HL-60 (cell line): ENCODE results near the gene ATAD2B.

ENCODE experiments used
- DNase-seq, 2 experiments: peaks; one replicate each; pipeline ENCODE4 v3.0.0-alpha.2; 2010 to 2020; ENCODE audit warnings: low read depth in 1 of 2, low spot score in 1 of 2
- H3K27ac ChIP-seq: fragments of 250-450 bp; sonication (Bioruptor Pico); replicated peaks from 2 replicates; pipeline ENCODE4 v1.5.1; 2020; ENCODE audit warnings: mild to moderate bottlenecking, moderate library complexity
- H3K27me3 ChIP-seq: fragments of 250-450 bp; sonication (Bioruptor Pico); 2 replicates; pipeline ENCODE4 v1.5.1; 2021; ENCODE audit warnings: mild to moderate bottlenecking, moderate library complexity; ENCODE audit not compliant: insufficient read depth, poor library complexity, severe bottlenecking
- H3K4me3 ChIP-seq: replicated peaks from 2 replicates; pipeline ENCODE4 v1.5.1; 2011; ENCODE audit warnings: mild to moderate bottlenecking, control low read depth, low read length; ENCODE audit not compliant: insufficient read depth
- GABPA ChIP-seq: IDR thresholded peaks from 2 replicates; pipeline ENCODE4 v1.6.1; 2012; ENCODE audit warnings: low read depth
- POLR2AphosphoS5 ChIP-seq: IDR thresholded peaks from 2 replicates; pipeline ENCODE4 v1.6.1; 2012; ENCODE audit warnings: low read depth
- SPI1 ChIP-seq: IDR thresholded peaks from 2 replicates; pipeline ENCODE4 v1.6.1; 2012; ENCODE audit warnings: low read depth, mild to moderate bottlenecking, borderline replicate concordance
- TF ChIP-seq, protein P1 (sequence below): IDR thresholded peaks from one replicate; pipeline ENCODE4 v1.5.1; 2011; ENCODE audit warnings: low read length, control low read depth, inconsistent platforms; ENCODE audit not compliant: insufficient read depth
- TF ChIP-seq, protein P2 (sequence below): IDR thresholded peaks from 2 replicates; pipeline ENCODE4 v1.6.1; 2012; ENCODE audit warnings: low read depth; ENCODE audit not compliant: insufficient replicate concordance

The ATAD2B gene

DNA sequence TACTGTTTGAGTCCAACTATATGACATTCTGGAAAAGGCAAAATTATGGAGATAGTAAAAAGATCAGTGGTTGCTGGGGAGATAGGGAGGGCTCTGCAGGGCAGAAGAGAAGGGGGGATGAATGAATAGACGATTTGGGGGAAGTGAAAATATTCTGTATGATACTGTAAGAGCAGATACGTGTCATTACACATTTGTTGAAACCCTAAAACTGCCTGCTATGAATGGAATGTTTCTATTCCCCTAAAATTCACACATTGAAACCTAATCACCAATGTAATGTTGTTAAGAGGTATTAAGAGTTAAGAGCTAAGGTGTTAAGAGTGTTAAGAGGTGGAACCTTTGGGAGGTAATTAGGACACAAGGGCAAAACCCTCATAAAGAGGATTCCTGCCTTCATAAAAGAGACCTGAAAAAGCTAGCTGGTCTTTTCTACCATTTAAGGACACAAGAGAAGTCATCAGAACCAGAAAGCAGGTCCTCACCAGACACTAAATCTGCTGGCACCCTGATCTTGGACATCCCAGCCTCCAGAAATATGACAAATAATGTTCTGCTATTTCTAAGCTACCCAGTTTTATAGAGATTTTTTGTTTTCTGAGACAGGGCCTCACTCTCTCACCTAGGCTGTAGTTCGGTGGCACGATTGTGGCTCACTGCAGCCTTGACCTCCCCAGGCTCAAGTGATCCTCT lies 76.2 kb downstream of the ATAD2B start:
- DNase-seq, result no peak
- TF ChIP-seq GABPA (no peak), SPI1 (no peak), POLR2AphosphoS5 (no peak)
- TF ChIP-seq, protein P1, sequence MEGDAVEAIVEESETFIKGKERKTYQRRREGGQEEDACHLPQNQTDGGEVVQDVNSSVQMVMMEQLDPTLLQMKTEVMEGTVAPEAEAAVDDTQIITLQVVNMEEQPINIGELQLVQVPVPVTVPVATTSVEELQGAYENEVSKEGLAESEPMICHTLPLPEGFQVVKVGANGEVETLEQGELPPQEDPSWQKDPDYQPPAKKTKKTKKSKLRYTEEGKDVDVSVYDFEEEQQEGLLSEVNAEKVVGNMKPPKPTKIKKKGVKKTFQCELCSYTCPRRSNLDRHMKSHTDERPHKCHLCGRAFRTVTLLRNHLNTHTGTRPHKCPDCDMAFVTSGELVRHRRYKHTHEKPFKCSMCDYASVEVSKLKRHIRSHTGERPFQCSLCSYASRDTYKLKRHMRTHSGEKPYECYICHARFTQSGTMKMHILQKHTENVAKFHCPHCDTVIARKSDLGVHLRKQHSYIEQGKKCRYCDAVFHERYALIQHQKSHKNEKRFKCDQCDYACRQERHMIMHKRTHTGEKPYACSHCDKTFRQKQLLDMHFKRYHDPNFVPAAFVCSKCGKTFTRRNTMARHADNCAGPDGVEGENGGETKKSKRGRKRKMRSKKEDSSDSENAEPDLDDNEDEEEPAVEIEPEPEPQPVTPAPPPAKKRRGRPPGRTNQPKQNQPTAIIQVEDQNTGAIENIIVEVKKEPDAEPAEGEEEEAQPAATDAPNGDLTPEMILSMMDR, result no peak
- TF ChIP-seq, protein P2, sequence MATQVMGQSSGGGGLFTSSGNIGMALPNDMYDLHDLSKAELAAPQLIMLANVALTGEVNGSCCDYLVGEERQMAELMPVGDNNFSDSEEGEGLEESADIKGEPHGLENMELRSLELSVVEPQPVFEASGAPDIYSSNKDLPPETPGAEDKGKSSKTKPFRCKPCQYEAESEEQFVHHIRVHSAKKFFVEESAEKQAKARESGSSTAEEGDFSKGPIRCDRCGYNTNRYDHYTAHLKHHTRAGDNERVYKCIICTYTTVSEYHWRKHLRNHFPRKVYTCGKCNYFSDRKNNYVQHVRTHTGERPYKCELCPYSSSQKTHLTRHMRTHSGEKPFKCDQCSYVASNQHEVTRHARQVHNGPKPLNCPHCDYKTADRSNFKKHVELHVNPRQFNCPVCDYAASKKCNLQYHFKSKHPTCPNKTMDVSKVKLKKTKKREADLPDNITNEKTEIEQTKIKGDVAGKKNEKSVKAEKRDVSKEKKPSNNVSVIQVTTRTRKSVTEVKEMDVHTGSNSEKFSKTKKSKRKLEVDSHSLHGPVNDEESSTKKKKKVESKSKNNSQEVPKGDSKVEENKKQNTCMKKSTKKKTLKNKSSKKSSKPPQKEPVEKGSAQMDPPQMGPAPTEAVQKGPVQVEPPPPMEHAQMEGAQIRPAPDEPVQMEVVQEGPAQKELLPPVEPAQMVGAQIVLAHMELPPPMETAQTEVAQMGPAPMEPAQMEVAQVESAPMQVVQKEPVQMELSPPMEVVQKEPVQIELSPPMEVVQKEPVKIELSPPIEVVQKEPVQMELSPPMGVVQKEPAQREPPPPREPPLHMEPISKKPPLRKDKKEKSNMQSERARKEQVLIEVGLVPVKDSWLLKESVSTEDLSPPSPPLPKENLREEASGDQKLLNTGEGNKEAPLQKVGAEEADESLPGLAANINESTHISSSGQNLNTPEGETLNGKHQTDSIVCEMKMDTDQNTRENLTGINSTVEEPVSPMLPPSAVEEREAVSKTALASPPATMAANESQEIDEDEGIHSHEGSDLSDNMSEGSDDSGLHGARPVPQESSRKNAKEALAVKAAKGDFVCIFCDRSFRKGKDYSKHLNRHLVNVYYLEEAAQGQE, result no peak
- Histone ChIP-seq H3K27ac (no peak overlapping the region), H3K27me3 (no peaks in the 10 kb centered on the region), H3K4me3 (no peak overlapping the region)

DNA sequence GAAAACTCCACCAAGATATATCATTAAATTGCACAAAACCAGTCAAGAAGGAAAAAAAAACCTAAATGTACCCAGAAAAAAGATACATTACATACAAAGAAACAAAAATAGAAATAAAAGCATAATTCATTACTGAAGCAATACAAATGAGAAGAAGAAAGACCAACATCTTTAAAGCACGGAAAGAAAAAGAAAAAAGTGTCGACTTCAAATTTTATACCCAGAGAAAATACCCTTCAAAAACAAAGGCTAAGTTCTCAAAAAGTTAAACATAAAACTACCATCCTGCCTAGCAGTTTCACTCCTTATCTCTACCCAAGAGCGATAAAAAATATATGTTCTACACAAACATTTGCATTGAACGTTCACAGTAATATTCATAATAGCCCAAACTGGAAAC lies 82.0 kb downstream of the ATAD2B start:
- no peak for DNase-seq
- Histone ChIP-seq H3K4me3 (no peak overlapping the region), H3K27me3 (no peaks in the 10 kb centered on the region), H3K27ac (no peak overlapping the region)
- TF ChIP-seq, protein P1, result no peak
- TF ChIP-seq, protein P2, result no peak
- no peak for TF ChIP-seq SPI1
- no peak for TF ChIP-seq GABPA
- TF ChIP-seq POLR2AphosphoS5, result no peak

DNA sequence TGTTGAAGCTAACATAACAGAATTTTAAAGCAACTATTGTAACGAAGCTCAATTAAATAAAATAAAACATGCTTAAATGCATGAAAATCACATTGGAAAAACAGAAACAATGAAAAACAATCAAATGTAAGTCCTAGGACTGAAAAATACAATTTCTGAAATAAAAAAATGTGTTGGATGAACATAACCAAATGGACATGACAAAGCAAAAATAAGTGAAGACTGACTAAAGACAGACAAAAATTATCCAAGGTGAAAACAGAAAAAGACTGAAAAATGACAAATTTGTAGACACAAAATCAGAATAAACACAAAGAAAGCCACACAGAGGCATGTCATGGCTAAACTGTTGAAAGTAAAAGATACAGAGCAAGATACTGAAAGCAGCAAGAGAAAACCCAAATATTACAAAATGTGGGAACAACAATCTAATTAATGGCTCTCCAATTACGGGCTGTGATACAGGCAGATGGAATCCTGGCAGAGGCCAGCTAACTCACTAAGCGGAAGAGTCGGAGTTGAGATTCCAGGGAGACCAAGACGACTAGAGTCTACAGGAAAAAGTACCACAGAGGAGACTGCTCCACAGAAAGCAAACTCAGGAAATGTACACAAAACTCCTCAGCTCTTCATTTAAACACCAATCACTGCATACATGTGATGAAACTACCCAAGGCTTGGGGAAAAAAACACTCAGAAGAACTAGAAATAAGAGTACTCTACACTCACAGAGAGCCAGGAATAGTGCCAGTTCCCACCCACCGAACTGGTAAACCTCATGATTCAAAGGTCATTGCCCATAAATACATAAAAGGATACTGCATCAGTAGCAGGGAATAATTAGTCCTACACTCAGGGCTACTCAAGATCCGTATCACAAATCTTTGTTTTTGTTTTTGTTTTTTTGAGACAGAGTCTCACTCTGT lies 83.6 kb downstream of the ATAD2B start:
- no peak for DNase-seq
- Histone ChIP-seq H3K27ac (no peak overlapping the region), H3K27me3 (no peaks in the 10 kb centered on the region), H3K4me3 (no peak overlapping the region)
- no peak for TF ChIP-seq POLR2AphosphoS5
- TF ChIP-seq GABPA, result no peak
- no peak for TF ChIP-seq SPI1
- TF ChIP-seq, protein P1, result no peak
- TF ChIP-seq, protein P2, result no peak
